PC-9 (cell line): Measurements from ENCODE around the gene LRRC8D. TPM values are rescaled to one million over a fixed set of nuclear protein-coding genes. Genes with fewer than 3 reads are reported as not detected.

ENCODE experiments used
- BruUV-seq: library from RNA; stranded (reverse); fragments of 400-500 nt; replicated peaks from 2 replicates; lab custom pipeline; 2021; lab: Mats Ljungman, UMichigan
- CTCF ChIA-PET: fragments of 300-600 bp; sonication (Branson Sonifier 250); formaldehyde crosslinking; loops from one replicate; lab custom pipeline; 2022; ENCODE audit warnings: antibody characterized with exemption; lab: Charles Lee
- POLR2A ChIA-PET: fragments of 300-600 bp; sonication (Branson Sonifier 250); formaldehyde crosslinking; loops from one replicate; lab custom pipeline; 2022; ENCODE audit warnings: antibody characterized with exemption; ENCODE audit not compliant: unreplicated experiment; lab: Charles Lee
- DNase-seq, 2 experiments: peaks; one replicate each; pipeline versions ENCODE4 v3.0.0 to v3.0.0-alpha.2; 2015 to 2022; ENCODE audit warnings: mixed read lengths in 1 of 2
- H2AFZ ChIP-seq: fragments of 200-600 bp; sonication (generic); 2 replicates; pipeline ENCODE4 v1.8.1; 2017; ENCODE audit warnings: antibody characterized with exemption
- H3F3A ChIP-seq: fragments of 200-600 bp; sonication (generic); 2 replicates; pipeline ENCODE4 v1.8.1; 2017; ENCODE audit warnings: antibody characterized with exemption, mild to moderate bottlenecking, low read depth; ENCODE audit not compliant: insufficient read depth
- H3K27ac ChIP-seq: fragments of 200-600 bp; sonication (generic); 2 replicates; pipeline ENCODE4 v1.6.1; 2016; ENCODE audit warnings: mixed run types
- H3K27me3 ChIP-seq: fragments of 200-600 bp; sonication (generic); 2 replicates; pipeline ENCODE4 v1.6.1; 2016; ENCODE audit warnings: low read depth, mixed run types; ENCODE audit not compliant: insufficient read depth
- H3K36me3 ChIP-seq: fragments of 200-600 bp; sonication (generic); 2 replicates; pipeline ENCODE4 v1.6.1; 2016; ENCODE audit warnings: low read depth, mixed run types
- H3K4me1 ChIP-seq: fragments of 200-600 bp; sonication (generic); replicated peaks from 2 replicates; pipeline ENCODE4 v1.6.1; 2016; ENCODE audit warnings: mixed run types; ENCODE audit not compliant: insufficient read depth
- H3K4me2 ChIP-seq: fragments of 200-600 bp; sonication (generic); 2 replicates; pipeline ENCODE4 v1.6.1; 2017; ENCODE audit warnings: mixed run types
- H3K4me3 ChIP-seq: fragments of 200-600 bp; sonication (generic); 2 replicates; pipeline ENCODE4 v1.6.1; 2016; ENCODE audit warnings: mixed run types
- H3K79me2 ChIP-seq: fragments of 200-600 bp; sonication (generic); 2 replicates; pipeline ENCODE4 v1.6.1; 2017; ENCODE audit warnings: low read depth, mixed run types
- H3K9me2 ChIP-seq: fragments of 200-600 bp; sonication (generic); 2 replicates; pipeline ENCODE4 v1.8.1; 2017; ENCODE audit warnings: mild to moderate bottlenecking; ENCODE audit not compliant: insufficient read depth
- H3K9me3 ChIP-seq: fragments of 200-600 bp; sonication (generic); 2 replicates; pipeline ENCODE4 v1.8.1; 2016; ENCODE audit warnings: low read depth; ENCODE audit not compliant: insufficient read depth
- H4K20me1 ChIP-seq: fragments of 200-600 bp; sonication (generic); 2 replicates; pipeline ENCODE4 v1.8.1; 2017; ENCODE audit not compliant: insufficient read depth
- EZH2 ChIP-seq: fragments of 200-600 bp; sonication (generic); IDR thresholded peaks from 2 replicates; pipeline ENCODE4 v1.8.0; 2017; ENCODE audit warnings: antibody characterized with exemption, low read depth
- intact Hi-C: fragments of 100-400 bp; cut with micrococcal nuclease; formaldehyde crosslinking; loops from one replicate; pipeline ENCODE4 v1.10.0; 2022; ENCODE audit not compliant: unreplicated experiment
- total RNA-seq: library from RNA; stranded (reverse); gene quantifications from 2 replicates; pipeline ENCODE4 v1.2.3, GENCODE V29; 2021
- TF ChIP-seq, protein P1 (sequence below): fragments of 200-600 bp; sonication (generic); conservative IDR thresholded peaks from 2 replicates; pipeline ENCODE4 v1.6.1; 2017; ENCODE audit warnings: mixed run types, antibody characterized with exemption, mild to moderate bottlenecking, moderate library complexity

LRRC8D gene
- total RNA-seq, 1 experiment from 2014 or later: 75.9 TPM

GRCh38 chr1:89806616-89807015 lies 14.2 kb upstream of the LRRC8D start:
- no TSS peak for BruUV-seq
- CTCF ChIA-PET: no interaction called here

DNA sequence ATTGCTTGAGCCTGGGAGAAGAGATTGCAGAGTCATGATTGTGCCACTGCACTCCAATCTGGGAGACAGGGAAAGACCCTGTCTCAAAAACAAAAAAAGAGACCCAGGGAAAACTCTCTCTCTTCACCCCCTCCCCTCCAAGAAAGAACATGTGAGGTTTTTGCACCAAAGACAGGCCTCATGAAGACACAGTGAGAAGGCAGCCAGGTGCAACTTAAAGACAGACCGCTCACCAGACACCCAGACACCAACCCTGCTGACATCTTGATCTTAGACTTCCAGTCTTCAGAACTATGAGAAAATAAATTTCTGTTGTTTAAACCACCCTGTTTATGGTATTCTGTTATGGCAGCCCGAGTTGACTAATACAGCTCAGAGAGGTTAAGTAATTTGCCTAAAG lies 13.3 kb upstream of the LRRC8D start:
- 0 out of 2 replicates have a peak, but pooled peaks cover 4% of the 10 kb centered on the region for H3K79me2 ChIP-seq
- H4K20me1 ChIP-seq: no peaks in the 10 kb centered on the region
- BruUV-seq: no TSS peak
- DNase-seq: no peak
- H3K9me2 ChIP-seq: no peaks in the 10 kb centered on the region
- peak overlapping the region; percentile 69 for H3K4me2 ChIP-seq
- CTCF ChIA-PET: no interaction called here
- H3K4me1 ChIP-seq: peaks cover 57% of the 10 kb centered on the region
- intact Hi-C loops: loop anchor here (5.0 kb wide), 1 partner anchor 165 kb away; no protein-coding TSS in a partner anchor
- TF ChIP-seq, protein P1, sequence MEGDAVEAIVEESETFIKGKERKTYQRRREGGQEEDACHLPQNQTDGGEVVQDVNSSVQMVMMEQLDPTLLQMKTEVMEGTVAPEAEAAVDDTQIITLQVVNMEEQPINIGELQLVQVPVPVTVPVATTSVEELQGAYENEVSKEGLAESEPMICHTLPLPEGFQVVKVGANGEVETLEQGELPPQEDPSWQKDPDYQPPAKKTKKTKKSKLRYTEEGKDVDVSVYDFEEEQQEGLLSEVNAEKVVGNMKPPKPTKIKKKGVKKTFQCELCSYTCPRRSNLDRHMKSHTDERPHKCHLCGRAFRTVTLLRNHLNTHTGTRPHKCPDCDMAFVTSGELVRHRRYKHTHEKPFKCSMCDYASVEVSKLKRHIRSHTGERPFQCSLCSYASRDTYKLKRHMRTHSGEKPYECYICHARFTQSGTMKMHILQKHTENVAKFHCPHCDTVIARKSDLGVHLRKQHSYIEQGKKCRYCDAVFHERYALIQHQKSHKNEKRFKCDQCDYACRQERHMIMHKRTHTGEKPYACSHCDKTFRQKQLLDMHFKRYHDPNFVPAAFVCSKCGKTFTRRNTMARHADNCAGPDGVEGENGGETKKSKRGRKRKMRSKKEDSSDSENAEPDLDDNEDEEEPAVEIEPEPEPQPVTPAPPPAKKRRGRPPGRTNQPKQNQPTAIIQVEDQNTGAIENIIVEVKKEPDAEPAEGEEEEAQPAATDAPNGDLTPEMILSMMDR: no peak
- TF ChIP-seq EZH2: no peak
- H2AFZ ChIP-seq: no peak overlapping the region
- 0 out of 2 replicates have a peak overlapping the region, but pooled peaks have one; percentile 6 for H3K4me3 ChIP-seq
- POLR2A ChIA-PET: no interaction called here
- H3K27me3 ChIP-seq: no peaks in the 10 kb centered on the region
- no peaks in the 10 kb centered on the region for H3K9me3 ChIP-seq
- peaks cover 34% of the 10 kb centered on the region for H3F3A ChIP-seq
- no peaks in the 10 kb centered on the region for H3K36me3 ChIP-seq
- H3K27ac ChIP-seq: peak overlapping the region; percentile 88

More at GRCh38 chr1:89806616-89807015, 14.2 kb upstream of the LRRC8D start:
- Histone ChIP-seq H3K36me3 (no peaks in the 10 kb centered on the region), H3K4me1 (peaks cover 54% of the 10 kb centered on the region), H4K20me1 (no peaks in the 10 kb centered on the region), H3K79me2 (0 out of 2 replicates have a peak, but pooled peaks cover 4% of the 10 kb centered on the region), H3K9me2 (no peaks in the 10 kb centered on the region), H3K4me2 (no peak overlapping the region), H3F3A (peaks cover 34% of the 10 kb centered on the region), H3K27ac (peak overlapping the region; percentile 88; the same call in 1 of the 2 replicates), H3K27me3 (no peaks in the 10 kb centered on the region), H3K9me3 (no peaks in the 10 kb centered on the region), H2AFZ (no peak overlapping the region), H3K4me3 (no peak overlapping the region)
- TF ChIP-seq, protein P1: no peak
- TF ChIP-seq EZH2: no peak
- POLR2A ChIA-PET: no interaction called here
- intact Hi-C loops: loop anchor here (5.0 kb wide), 1 partner anchor 166 kb away; no protein-coding TSS in a partner anchor
- no peak for DNase-seq

GRCh38 chr1:89807983-89808382 lies 12.8 kb upstream of the LRRC8D start:
- CTCF ChIA-PET: interaction anchor here (0.6 kb wide), 1 partner anchor 195 kb away, joined by 6 read pairs; no protein-coding TSS in a partner anchor
- Histone ChIP-seq H3K36me3 (no peaks in the 10 kb centered on the region), H2AFZ (no peak overlapping the region), H3K27ac (peak overlapping the region; percentile 88), H3K4me1 (peaks cover 57% of the 10 kb centered on the region), H3K9me3 (no peaks in the 10 kb centered on the region), H3K79me2 (0 out of 2 replicates have a peak, but pooled peaks cover 4% of the 10 kb centered on the region), H3K4me3 (0 out of 2 replicates have a peak overlapping the region, but pooled peaks have one; percentile 6), H4K20me1 (no peaks in the 10 kb centered on the region), H3K4me2 (peak overlapping the region; percentile 69), H3K9me2 (no peaks in the 10 kb centered on the region), H3K27me3 (no peaks in the 10 kb centered on the region), H3F3A (peaks cover 31% of the 10 kb centered on the region)
- DNase-seq: no peak
- TF ChIP-seq EZH2: no peak
- TF ChIP-seq, protein P1: no peak
- intact Hi-C loops: loop anchor here (1.0 to 5.0 kb wide), 10 partner anchors 13 to 164 kb away; partner anchors contain the start of gene LRRC8D
- BruUV-seq: TSS peak; percentile 90
- POLR2A ChIA-PET: interaction anchor here (0.5 to 1.3 kb wide), 3 partner anchors 13 to 167 kb away, joined by 3 to 4 read pairs (median 3); partner anchors contain the start of gene LRRC8D
